NCI-H2227 (cell line): ENCODE measurements around the gene NANS.
A peak's percentile ranks its signal among the peaks of the same experiment; 100 is the strongest.
"Not testable (repeated sequence)": the region's sequence is repeated elsewhere in the genome, so short reads cannot be mapped to it uniquely, and the experiment has no call there.

Experiments used
- DNase-seq: peaks from one replicate; lab custom pipeline; 2025; ENCODE audit not compliant: unreplicated experiment; lab: John Stamatoyannopoulos, UW

NANS gene

GRCh38 chr9:98076514-98076890 lies 20.0 kb downstream of the NANS start:
- not testable (repeated sequence) for DNase-seq

GRCh38 chr9:98078895-98079294 lies 22.4 kb downstream of the NANS start:
- no peak for DNase-seq

GRCh38 chr9:98080326-98080725 lies 23.8 kb downstream of the NANS start:
- DNase-seq: no peak

- no peak for DNase-seq
Measured at GRCh38 chr9:98080780-98081179, 24.2 kb downstream of the NANS start.

- DNase-seq: no peak
Measured at GRCh38 chr9:98081477-98082219, 25.1 kb downstream of the NANS start.

GRCh38 chr9:98083061-98083501 lies 26.5 kb downstream of the NANS start:
- DNase-seq: no peak

- DNase-seq: no peak
Measured at GRCh38 chr9:98083566-98084183, 27.1 kb downstream of the NANS start.

GRCh38 chr9:98084396-98084795 lies 27.9 kb downstream of the NANS start:
- no peak for DNase-seq

- no peak for DNase-seq
Measured at GRCh38 chr9:98085058-98085457, 28.5 kb downstream of the NANS start.

- DNase-seq: no peak
Measured at GRCh38 chr9:98085944-98086343, 29.4 kb downstream of the NANS start.

- no peak for DNase-seq
Measured at GRCh38 chr9:98086461-98086860, 29.9 kb downstream of the NANS start.

- no peak for DNase-seq
Measured at GRCh38 chr9:98087420-98088354, 31.2 kb downstream of the NANS start.

GRCh38 chr9:98090674-98091073 lies 34.1 kb downstream of the NANS start:
- DNase-seq: not testable (repeated sequence)

GRCh38 chr9:98091735-98092612 lies 35.4 kb downstream of the NANS start:
- peak; percentile 64 for DNase-seq

GRCh38 chr9:98092613-98092931 lies 36.0 kb downstream of the NANS start:
- DNase-seq: peak; percentile 62

GRCh38 chr9:98094316-98094715 lies 37.8 kb downstream of the NANS start:
- no peak for DNase-seq

- no peak for DNase-seq
Measured at GRCh38 chr9:98094851-98095250, 38.3 kb downstream of the NANS start.

- DNase-seq: no peak
Measured at GRCh38 chr9:98095401-98095800, 38.9 kb downstream of the NANS start.

- DNase-seq: no peak
Measured at GRCh38 chr9:98096091-98096490, 39.6 kb downstream of the NANS start.

- DNase-seq: no peak
Measured at GRCh38 chr9:98097836-98098235, 41.3 kb downstream of the NANS start.

GRCh38 chr9:98099346-98099745 lies 42.8 kb downstream of the NANS start:
- DNase-seq: no peak
